D721Med (cell line): Measurements from ENCODE around the gene NFIL3.

Experiments used
- DNase-seq: peaks from one replicate; pipeline ENCODE4 v3.0.0; 2011; ENCODE audit warnings: low spot score; ENCODE audit not compliant: insufficient read length
- FAIRE-seq: peaks from 2 replicates; lab custom pipeline; 2011; peaks lifted over from hg19 to GRCh38; lab: Jason Lieb, UNC
- TF ChIP-seq, protein P1 (sequence below): IDR thresholded peaks from 2 replicates; pipeline ENCODE4 v1.5.1; 2012; ENCODE audit warnings: mild to moderate bottlenecking, control low read depth; ENCODE audit not compliant: insufficient read depth; ENCODE audit errors: missing control alignments

Gene NFIL3

GRCh38 chr9:91443994-91444392 is 20.4 kb upstream of the NFIL3 start:
- FAIRE-seq: no peak
- DNase-seq: no peak
- TF ChIP-seq, protein P1, sequence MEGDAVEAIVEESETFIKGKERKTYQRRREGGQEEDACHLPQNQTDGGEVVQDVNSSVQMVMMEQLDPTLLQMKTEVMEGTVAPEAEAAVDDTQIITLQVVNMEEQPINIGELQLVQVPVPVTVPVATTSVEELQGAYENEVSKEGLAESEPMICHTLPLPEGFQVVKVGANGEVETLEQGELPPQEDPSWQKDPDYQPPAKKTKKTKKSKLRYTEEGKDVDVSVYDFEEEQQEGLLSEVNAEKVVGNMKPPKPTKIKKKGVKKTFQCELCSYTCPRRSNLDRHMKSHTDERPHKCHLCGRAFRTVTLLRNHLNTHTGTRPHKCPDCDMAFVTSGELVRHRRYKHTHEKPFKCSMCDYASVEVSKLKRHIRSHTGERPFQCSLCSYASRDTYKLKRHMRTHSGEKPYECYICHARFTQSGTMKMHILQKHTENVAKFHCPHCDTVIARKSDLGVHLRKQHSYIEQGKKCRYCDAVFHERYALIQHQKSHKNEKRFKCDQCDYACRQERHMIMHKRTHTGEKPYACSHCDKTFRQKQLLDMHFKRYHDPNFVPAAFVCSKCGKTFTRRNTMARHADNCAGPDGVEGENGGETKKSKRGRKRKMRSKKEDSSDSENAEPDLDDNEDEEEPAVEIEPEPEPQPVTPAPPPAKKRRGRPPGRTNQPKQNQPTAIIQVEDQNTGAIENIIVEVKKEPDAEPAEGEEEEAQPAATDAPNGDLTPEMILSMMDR: no peak

DNA sequence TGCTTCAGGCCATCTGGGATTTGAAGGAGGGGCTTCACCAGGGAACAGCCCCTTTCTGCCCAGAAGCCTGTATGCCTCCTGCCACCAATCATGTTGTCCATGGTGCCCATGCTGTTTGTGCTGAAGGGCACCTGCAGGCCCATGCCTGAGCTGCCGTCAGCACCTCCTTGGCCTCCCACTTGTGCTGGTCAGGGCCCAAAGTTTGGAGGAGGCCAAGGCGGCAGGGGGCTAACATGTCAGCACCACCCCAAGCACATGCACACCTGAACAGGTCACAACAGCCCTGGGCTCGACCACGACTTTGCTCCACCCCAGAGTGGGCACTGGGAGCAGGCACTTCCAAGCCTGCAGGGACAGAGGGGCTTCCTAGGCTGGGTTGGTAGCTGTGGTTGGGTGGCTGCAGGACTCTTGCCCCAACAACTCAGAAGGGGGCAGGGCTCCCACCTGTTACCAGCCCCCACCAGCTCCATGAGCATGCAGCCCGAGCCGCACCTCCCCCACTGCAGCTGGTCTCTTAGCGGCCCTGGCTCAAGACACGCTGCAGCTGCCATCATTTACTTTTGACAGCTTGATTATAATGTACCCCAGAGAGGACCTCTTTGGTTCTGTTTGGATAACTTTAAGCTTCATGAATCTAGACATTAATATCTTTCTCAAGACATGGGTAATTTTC is 19.8 kb upstream of the NFIL3 start:
- FAIRE-seq: no peak
- DNase-seq: no peak
- TF ChIP-seq, protein P1: no peak

- TF ChIP-seq, protein P1: no peak
- FAIRE-seq: no peak
- DNase-seq: no peak
Measured at GRCh38 chr9:91436841-91437240, 13.2 kb upstream of the NFIL3 start.

DNA sequence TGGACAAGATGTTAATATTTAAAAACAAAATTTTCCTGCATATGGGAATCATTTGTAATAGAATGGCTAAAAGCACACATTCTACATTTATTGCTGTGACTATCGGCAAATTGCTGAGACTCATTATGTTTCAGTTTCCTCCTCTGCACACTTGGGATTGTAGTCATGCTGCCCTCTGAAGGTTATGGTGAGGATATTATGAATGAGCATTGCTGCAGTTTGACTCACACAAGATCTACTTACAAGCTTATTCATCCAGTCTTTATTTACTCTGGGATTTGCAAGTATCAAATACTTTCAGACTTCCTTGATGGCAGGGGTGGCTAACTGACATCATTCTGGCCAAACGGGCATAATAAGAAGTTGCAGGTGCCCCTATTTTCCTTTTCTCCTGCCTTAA is 9.5 kb upstream of the NFIL3 start:
- TF ChIP-seq, protein P1: peak; percentile 45
- DNase-seq (no peak), FAIRE-seq (no peak)

DNA sequence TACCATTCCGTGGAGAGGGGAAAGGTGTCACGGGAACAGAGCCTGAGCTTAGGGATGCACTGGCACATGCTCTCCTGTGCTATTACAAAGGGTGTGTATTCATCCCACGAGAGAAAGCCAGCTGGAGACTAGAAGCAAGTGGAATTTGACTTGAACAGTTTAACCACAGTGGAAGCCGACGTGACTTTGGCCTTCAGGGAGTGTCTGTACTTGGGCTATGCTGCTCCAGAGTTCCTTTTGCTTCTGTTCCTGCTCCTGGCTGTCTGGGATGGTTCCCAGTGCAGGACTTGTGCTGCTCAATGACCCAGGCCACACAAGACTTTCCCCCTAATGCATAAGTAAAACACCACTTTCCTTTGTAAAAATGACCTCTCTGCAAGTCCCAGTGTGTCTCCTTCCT is 7.9 kb upstream of the NFIL3 start:
- TF ChIP-seq, protein P1: no peak
- FAIRE-seq: no peak

GRCh38 chr9:91429501-91429900 is 5.9 kb upstream of the NFIL3 start:
- TF ChIP-seq, protein P1: no peak
- DNase-seq: no peak
- no peak for FAIRE-seq

More for the DNA sequence above, 7.9 kb upstream of the NFIL3 start:
- no peak for DNase-seq

DNA sequence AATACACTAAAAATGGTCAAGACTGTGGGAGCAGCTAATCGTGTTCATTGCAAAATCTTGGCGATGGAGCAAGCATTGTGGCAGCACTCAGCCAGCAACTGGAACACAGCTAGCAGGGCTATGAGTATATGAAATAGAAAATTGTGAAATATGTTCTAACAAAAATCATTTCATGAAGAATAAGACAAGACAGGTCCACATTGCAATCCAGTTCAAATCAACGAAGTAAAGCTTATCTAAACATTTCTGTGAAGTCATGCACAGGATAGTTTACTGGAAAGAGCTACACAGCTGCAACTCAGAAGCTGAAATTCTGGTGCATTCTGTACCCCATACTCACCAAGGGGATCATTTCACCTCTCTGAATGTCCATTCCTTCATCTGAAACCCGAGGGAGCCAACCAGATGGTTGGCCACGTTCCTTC is 5.3 kb upstream of the NFIL3 start:
- TF ChIP-seq, protein P1: no peak
- no peak for DNase-seq
- no peak for FAIRE-seq
